GM08714 (cell line): Measurements from ENCODE around the gene EPB41L3.
"Not testable (repeated sequence)": the region's sequence is repeated elsewhere in the genome, so short reads cannot be mapped to it uniquely, and the experiment has no call there.

Experiments used
- H3K4me3 ChIP-seq: fragments of 200-500 bp; sonication (Bioruptor generic); 2 replicates; pipeline ENCODE4 v1.5.1; 2014; ENCODE audit warnings: mild to moderate bottlenecking, low read length, inconsistent platforms
- ZNF274 ChIP-seq: IDR thresholded peaks from 2 replicates; pipeline ENCODE4 v1.6.1; 2012; ENCODE audit warnings: mild to moderate bottlenecking, low read depth, low read length

Gene EPB41L3

DNA sequence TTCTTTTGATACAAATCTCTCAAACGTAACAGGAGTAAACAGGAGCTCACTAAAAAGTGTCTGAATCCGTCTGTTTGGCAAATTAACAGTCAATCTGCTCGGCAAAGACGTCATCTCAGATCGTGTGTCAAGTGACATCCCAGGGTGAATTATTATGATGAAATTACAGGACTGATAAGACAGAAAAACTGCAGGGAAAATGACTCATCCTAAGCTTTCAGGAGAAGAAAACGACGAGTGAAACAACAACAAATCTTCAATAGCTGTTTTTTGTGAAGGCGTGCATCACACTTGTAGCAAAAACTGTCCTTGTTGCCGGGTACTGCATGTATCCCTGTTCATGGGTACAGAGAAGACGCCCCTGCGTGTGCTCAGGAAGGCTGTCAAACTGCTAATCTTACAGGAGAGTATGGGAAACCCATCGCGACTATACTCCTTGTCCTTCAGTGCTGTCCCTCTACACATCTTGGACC lies 24.9 kb downstream of the EPB41L3 start:
- TF ChIP-seq ZNF274, result no peak
- H3K4me3 ChIP-seq, result no peak overlapping the region

DNA sequence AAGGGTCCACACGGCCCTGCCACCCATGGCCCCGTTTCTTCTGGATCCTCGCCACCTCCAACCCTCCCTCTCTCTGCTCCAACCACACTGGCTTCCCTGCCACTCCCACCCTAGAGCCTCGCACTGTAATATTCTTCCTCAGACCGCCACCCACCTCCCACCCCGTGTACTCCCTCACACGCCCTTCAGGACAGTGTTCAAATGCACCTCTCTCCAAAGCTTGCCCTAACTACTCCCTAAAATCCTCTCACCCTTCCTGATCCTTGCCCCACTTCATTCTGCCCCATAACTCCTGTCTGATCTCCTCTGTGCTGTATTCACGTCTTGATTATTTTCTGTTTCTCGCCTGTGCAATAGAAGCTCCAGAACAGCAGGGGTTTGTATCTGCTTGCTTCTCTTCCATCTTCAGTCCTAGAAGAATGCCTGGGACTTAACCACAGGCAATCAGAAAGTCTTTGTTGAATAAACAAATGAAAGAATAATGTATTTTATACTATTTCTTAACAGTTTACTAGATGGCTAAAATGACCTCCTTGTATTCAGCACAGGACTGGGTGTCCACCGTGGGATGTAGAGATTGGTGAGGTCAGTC lies 25.5 kb downstream of the EPB41L3 start:
- TF ChIP-seq ZNF274, result no peak
- H3K4me3 ChIP-seq, result no peak overlapping the region

DNA sequence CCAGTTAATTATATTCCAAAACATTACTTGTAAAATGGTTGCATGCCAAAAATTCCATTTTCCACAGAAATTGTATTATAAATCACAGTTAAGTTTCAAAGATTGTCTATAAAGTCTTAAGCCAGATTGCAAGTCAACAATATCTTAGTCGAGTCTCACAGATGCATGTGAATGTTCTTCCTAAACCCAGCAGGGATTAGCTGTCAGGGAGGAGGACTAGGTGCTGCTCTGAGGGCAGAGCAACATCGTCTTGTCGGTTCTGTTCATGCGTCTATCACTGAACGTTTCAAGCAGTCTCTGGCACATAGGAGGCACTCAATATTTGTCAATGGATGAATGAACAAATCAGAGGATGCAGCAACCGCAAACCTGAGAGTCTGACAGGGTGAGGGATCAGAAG lies 27.0 kb downstream of the EPB41L3 start:
- H3K4me3 ChIP-seq, result no peak overlapping the region

DNA sequence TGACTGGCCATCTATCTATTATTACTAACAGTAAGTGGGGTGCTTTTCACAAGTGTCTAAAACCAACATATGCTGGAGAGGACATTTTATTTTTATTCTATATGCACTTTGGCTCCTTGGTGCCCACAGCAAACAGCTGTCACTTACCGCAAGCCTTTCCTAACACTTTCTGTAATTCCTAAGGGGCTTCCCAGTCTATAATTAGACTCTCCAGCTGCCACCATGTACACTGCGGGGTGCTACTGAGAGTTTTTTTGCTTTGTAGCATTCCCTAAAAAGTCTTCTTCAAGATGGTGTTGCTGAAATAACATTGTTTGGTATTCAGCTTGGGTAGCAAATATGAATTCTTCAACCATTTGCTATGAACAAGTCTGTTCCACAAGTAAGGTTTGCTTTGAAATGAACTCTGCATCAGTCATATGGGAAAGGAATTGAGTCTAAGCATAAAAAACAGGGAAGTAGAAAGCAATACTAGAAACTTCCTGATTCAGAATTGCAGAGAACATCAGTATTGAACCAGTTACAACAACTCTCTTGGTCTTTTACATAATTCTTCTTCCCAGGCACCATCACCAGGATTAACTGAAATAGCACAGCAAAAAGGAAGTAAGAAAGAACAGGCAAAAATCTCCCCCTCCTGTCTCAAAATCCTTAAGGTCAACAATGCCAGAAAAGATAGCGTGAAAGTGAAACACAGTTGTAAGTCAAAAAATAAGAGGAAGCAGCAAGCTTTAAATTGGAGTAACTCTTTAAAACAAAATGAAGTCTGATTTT lies 28.6 kb downstream of the EPB41L3 start:
- no peak overlapping the region for H3K4me3 ChIP-seq
- TF ChIP-seq ZNF274, result no peak

More for the DNA sequence above, 27.0 kb downstream of the EPB41L3 start:
- TF ChIP-seq ZNF274, result no peak

DNA sequence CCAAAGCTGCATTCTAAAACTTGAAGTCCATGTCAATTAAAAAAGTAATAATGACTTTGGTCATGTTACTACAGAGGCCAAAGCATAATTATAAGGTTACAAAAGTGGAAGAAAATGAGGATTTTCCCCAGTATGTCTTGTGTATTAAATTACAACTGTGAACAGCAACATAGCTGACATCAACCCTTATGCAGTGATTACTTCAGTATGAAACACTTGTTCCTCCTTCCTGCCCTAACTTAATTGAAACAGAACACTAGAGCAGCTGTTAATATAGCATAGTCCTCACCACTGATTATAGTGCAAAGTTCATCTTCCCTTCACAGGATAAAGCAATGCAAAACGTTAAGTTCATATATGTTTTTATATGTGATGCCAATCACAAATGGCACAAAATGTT lies 29.9 kb downstream of the EPB41L3 start:
- no peak for TF ChIP-seq ZNF274
- no peak overlapping the region for H3K4me3 ChIP-seq

DNA sequence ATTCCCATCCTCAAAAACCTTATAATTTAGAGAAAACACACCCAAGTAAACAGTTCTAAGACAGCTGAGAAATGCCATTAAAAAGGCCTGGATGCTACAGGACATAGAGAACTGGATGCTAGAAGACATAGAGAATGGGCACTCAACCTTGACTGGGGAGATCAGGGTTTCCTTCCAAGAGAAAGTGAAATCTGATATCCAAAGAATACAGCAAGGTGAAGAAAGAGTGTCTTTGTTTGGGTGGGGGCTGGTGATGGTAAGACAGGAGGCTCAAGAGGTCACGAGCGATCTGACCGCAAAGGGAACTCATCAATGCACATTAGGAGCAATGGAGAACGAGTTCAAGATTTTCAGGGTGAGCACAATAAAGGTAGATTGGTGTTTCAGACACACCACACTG lies 31.6 kb downstream of the EPB41L3 start:
- H3K4me3 ChIP-seq, result no peak overlapping the region
- no peak for TF ChIP-seq ZNF274

DNA sequence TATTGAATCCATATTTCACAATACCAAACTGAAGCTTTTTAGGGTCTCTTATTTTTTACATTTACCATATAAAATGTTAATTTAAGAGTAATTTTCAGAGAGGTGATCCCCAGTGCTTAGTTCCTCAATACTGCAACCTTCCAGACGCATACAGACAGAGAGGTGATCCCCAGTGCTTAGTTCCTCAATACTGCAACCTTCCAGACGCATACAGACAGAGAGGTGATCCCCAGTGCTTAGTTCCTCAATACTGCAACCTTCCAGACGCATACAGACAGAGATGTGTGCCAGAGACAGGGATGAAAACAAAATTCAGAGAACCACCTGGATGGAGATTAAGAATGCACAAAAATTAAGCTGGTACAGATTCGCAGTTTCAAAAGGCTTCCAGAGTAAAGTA lies 32.3 kb downstream of the EPB41L3 start:
- not testable (repeated sequence) for H3K4me3 ChIP-seq

DNA sequence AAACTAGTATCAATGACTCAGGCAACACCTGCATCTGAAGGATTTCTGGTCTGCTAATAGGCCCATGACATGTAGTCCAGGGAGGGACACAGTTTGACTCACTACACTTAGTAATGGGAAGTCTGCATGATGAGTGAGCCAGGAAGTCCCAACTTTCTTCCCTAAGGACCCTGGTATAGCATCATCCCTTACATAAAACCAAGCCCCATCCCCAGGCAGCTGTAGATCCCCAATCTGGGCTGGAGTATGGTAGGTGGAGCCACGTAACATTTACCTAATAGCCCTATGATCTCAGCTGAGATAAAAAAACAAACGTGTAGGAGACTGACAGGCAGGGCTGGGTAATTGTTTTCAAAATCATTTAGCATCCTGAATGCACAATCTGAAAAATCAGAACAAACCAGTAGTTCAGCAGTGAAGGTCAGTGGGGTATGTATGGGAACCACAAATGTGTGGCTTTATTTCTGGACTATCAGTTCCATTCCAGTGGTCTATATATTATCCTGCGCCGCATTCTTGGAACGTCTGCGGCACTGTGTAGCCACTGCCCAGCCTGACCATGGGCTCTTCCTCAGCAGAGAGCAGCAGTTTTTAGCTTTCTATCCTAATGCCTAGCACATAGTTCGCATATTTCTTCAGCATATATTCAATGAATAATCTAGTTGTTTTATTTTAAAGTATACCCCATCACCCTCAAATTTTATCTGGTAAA lies 33.5 kb downstream of the EPB41L3 start:
- TF ChIP-seq ZNF274, result no peak

DNA sequence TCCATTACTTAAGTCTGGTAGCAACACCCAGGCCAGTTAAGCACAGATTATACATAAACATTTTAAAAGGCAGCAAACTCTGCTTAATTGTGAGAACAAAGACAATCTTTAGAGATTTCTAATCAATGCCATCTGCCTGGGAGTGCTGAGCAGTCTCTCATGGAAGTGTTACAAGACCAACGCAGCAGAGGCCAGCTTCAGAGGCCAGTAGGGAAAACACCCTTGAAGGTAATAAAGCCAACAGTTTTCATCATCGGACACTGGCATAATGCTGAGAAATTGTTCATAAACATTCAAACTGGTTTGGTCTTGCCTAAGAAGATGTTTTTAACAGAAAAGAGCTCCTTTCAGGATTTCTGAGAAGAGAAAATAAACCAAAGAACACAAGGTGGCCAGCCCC lies 35.0 kb downstream of the EPB41L3 start:
- no peak overlapping the region for H3K4me3 ChIP-seq
- TF ChIP-seq ZNF274, result no peak

More for the DNA sequence above, 33.5 kb downstream of the EPB41L3 start:
- no peak overlapping the region for H3K4me3 ChIP-seq

DNA sequence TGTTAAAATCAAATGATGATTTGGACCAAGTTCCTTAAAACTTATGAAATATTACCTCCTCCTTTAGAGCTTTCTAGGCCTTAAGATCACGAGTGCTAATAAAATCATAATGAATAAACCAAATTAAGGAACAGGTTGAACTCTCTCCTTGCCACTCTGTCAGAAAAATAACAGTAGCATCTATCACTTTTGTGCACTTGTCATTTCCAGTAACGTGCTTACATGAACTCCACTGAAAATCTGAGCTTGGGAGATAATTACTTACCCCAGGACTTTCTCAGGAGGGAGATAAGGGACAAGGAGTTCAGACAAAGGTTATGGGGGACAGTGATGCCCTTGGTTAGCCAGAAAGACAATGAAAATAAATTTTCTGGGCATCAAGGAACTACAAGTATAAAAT lies 36.0 kb downstream of the EPB41L3 start:
- no peak overlapping the region for H3K4me3 ChIP-seq
- no peak for TF ChIP-seq ZNF274

DNA sequence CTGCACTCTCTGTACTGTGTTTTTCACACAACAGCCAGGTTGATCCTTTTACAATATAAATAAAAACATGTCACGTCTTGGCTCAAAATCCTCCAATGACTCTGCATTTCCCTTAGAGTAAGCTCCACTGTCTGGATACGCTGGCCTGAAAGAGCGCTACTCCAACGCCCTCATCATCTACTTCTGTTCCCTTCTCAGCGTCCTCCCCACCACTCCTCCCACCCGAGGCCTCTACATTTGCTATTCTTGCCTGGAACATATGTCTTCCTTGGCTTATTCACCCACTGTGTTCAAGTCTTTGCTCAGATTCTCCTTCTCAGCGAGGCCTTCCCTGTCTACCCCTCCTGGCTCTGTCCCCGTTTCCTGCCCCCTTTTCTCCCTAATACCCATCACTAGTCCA lies 37.6 kb downstream of the EPB41L3 start:
- TF ChIP-seq ZNF274, result no peak
- no peak overlapping the region for H3K4me3 ChIP-seq

DNA sequence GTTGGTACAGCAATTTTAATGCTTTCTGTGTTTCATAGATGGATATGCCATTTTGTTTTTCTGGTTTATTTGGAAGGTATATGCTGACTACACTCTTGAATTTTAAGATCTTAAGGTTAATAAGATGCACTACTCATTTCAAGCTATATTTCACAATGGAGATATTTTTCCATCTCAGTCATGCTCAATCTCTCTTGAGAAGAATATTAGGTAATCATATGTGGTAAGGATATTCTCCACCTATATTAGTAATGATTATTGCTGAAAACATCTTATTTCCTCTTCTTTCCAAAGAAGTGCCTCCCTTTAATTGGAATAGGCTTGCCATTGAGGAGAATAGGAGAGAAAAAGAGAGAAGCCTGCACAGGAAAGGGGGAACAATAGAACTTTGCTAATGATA lies 40.1 kb downstream of the EPB41L3 start:
- no peak overlapping the region for H3K4me3 ChIP-seq
- no peak for TF ChIP-seq ZNF274

DNA sequence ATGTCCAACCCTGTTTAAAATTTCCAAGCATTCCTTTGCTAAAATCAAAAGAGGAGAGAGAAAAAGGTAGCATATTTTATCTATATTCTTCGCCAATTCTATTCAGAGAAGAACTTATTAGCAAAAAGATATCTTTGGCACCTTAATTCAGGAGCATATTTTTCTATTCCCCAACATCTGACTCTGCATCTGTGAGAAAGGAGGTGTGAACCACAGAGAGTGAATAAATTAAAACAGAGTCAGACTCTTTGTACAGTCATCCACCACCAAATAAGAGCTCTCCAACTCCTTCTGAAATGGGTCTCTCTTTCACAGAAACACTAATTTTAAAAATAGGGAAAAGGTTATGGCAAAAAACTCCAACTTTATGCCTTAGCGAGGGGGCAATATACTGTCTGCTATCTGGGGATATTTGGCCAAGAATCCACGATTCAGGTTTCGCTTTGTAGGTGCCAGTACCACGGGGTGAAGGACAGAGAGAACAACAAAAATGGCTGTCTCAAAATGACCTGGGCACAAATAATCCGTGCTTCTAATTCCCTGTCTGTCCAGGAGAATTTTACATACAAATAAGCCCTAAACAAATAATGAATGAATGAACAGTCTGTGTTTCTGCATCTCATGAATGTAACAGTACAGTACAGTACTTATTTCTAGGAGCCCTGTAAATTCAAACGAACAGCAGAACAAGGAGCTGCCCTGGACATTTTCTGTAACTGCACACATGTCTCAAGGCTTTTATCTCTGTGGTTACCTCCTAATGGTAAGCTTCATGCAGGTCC lies 43.4 kb downstream of the EPB41L3 start:
- H3K4me3 ChIP-seq, result no peak overlapping the region
- no peak for TF ChIP-seq ZNF274

DNA sequence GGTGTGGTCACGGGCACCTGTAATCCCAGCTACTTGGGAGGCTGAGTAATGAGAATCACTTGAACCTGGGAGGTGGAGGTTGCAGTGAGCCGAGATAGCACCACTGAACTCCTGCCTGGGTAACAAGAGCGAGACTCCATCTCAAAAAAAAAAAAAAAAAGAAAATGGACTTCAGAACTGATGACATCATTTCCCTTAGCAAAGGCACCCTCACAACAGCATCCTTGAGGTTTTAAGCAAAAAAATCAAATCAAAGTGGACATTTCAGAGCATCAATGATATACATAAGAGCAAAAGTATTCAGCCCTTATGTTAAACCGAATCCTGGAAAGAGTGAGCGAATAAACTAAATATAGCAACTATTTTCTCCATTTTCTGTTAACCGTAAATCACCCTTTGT lies 45.3 kb downstream of the EPB41L3 start:
- no peak overlapping the region for H3K4me3 ChIP-seq
- no peak for TF ChIP-seq ZNF274

DNA sequence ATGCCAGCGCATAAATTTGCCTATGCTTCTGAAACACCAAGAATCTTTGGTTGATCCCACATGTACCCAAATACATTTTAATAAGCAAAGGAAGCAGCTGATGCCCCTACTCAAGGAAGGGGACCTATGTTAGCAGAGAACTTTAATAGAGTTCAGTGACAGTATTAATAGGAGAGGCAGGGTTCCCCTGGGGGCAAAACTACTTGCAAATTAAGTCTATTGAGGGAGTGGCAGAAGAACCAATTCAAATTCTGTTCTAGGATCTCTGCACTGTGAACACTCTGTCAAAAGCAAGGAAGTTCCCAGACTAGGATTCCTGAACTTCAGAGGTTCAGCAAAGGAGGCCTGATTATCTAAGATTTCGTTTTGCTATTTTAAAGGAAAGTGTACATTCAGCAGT lies 47.5 kb downstream of the EPB41L3 start:
- H3K4me3 ChIP-seq, result no peak overlapping the region
- TF ChIP-seq ZNF274, result no peak
